A673 (cell line): ENCODE data around the gene ODC1.

Source experiments
- CTCF ChIP-seq: fragments of 300-800, 200-600 bp; sonication (generic); conservative IDR thresholded peaks from 2 replicates; pipeline ENCODE4 v1.5.1; 2017; ENCODE audit warnings: low read depth, mild to moderate bottlenecking, antibody characterized with exemption, low read length, moderate library complexity, mixed read lengths
- EZH2 ChIP-seq: fragments of 200-600 bp; sonication (generic); IDR thresholded peaks from 2 replicates; pipeline ENCODE4 v1.6.1; 2017; ENCODE audit warnings: borderline replicate concordance, low read depth, mild to moderate bottlenecking, mixed read lengths, antibody characterized with exemption, low read length; ENCODE audit not compliant: poor library complexity, severe bottlenecking

- TF ChIP-seq CTCF (no peak), EZH2 (no peak)
Measured at GRCh38 chr2:10428924-10429323, 19.2 kb downstream of the ODC1 start.
